ENCODE data around the gene NPHP4.

- TF ChIP-seq CTCF (optimal IDR thresholded peaks at IDR 0.05 in 1 of 3, IDR thresholded peaks at IDR 0.05 in 1 of 3, conservative IDR thresholded peaks at IDR 0.05 in 1 of 3; ENCODE audit: extremely low read depth in 1 of 3, insufficient read depth in 2 of 3, low read length in 3 of 3): no peak
- TF ChIP-seq EZH2 (IDR thresholded peaks at IDR 0.05; ENCODE audit: low read length): no peak
These were observed 94.0 kb downstream of the NPHP4 start for GRCh38 chr1:5898266-5898665.
